ENCODE data around the gene MAP3K14.
"Not testable (repeated sequence)": the region's sequence is repeated elsewhere in the genome, so short reads cannot be mapped to it uniquely, and the experiment has no call there.

The MAP3K14 gene

GRCh38 chr17:45253879-45254278 is 62.9 kb downstream of the MAP3K14 start:
- DNase-seq: no peak

- DNase-seq: not testable (repeated sequence)
Measured at GRCh38 chr17:45253237-45253636, 63.6 kb downstream of the MAP3K14 start.

GRCh38 chr17:45251931-45252330 is 64.9 kb downstream of the MAP3K14 start:
- no peak for DNase-seq

- peak; percentile 43 for DNase-seq
Measured at GRCh38 chr17:45248132-45248957, 68.5 kb downstream of the MAP3K14 start.

- peak; percentile 91 for DNase-seq
Measured at GRCh38 chr17:45247429-45248131, 69.2 kb downstream of the MAP3K14 start.

- peak; percentile 42 for DNase-seq
Measured at GRCh38 chr17:45246861-45247428, 69.9 kb downstream of the MAP3K14 start.

GRCh38 chr17:45246338-45246737 is 70.5 kb downstream of the MAP3K14 start:
- DNase-seq: no peak

- DNase-seq: no peak
Measured at GRCh38 chr17:45244725-45245656, 71.8 kb downstream of the MAP3K14 start.

GRCh38 chr17:45243750-45244149 is 73.1 kb downstream of the MAP3K14 start:
- no peak for DNase-seq

GRCh38 chr17:45242029-45242414 is 74.8 kb downstream of the MAP3K14 start:
- DNase-seq: no peak

GRCh38 chr17:45241328-45242028 is 75.3 kb downstream of the MAP3K14 start:
- peak; percentile 79 for DNase-seq

GRCh38 chr17:45240905-45241327 is 75.9 kb downstream of the MAP3K14 start:
- DNase-seq: no peak

GRCh38 chr17:45238155-45238774 is 78.6 kb downstream of the MAP3K14 start:
- DNase-seq: no peak

GRCh38 chr17:45237686-45238085 is 79.1 kb downstream of the MAP3K14 start:
- no peak for DNase-seq

GRCh38 chr17:45236282-45236606 is 80.6 kb downstream of the MAP3K14 start:
- no peak for DNase-seq

- peak; percentile 47 for DNase-seq
Measured at GRCh38 chr17:45235416-45236281, 81.2 kb downstream of the MAP3K14 start.

GRCh38 chr17:45234641-45235415 is 82.0 kb downstream of the MAP3K14 start:
- peak; percentile 60 for DNase-seq

GRCh38 chr17:45233423-45233924 is 83.3 kb downstream of the MAP3K14 start:
- DNase-seq: no peak

Data from NCI-H1105 treated with DMSO at 0.1 percent for 48 hours (cell line).